GM12864 (cell line): ENCODE measurements around the gene CNGB1.

Source experiments
- DNase-seq: peaks from one replicate; pipeline ENCODE4 v3.0.0-alpha.2; 2011; ENCODE audit warnings: low read depth
- H3K4me3 ChIP-seq: 2 replicates; pipeline ENCODE4 v1.5.1; 2011; ENCODE audit warnings: mild to moderate bottlenecking, low read depth, low read length, control low read depth
- TF ChIP-seq, protein P1 (sequence below): IDR thresholded peaks from 2 replicates; pipeline ENCODE4 v1.5.1; 2011; ENCODE audit warnings: low read depth, mild to moderate bottlenecking, moderate library complexity, low read length, control low read depth, inconsistent platforms; ENCODE audit errors: missing control alignments

CNGB1 gene

DNA sequence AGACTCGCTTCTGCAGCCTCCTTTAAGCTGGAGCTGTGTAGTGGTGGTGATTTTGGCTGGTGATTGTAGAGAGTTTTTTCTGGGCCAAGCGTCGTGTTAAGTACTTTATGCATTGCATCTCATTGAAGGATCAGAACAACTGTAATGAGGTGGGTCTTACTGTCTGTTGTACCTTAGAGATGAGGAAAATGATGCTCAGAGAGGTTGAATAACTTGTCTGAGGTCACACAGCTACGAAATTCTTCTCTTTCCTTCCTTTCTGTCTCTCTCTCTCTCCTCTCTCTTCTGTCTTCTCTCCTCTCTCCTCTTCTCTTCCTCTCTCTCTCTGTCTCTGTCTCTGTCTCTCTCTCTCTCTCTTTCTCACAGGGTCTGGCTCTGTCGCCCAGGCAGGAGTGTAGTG, 82.8 kb downstream of the CNGB1 start:
- TF ChIP-seq, protein P1, sequence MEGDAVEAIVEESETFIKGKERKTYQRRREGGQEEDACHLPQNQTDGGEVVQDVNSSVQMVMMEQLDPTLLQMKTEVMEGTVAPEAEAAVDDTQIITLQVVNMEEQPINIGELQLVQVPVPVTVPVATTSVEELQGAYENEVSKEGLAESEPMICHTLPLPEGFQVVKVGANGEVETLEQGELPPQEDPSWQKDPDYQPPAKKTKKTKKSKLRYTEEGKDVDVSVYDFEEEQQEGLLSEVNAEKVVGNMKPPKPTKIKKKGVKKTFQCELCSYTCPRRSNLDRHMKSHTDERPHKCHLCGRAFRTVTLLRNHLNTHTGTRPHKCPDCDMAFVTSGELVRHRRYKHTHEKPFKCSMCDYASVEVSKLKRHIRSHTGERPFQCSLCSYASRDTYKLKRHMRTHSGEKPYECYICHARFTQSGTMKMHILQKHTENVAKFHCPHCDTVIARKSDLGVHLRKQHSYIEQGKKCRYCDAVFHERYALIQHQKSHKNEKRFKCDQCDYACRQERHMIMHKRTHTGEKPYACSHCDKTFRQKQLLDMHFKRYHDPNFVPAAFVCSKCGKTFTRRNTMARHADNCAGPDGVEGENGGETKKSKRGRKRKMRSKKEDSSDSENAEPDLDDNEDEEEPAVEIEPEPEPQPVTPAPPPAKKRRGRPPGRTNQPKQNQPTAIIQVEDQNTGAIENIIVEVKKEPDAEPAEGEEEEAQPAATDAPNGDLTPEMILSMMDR: no peak
- H3K4me3 ChIP-seq: no peak overlapping the region
- DNase-seq: no peak

DNA sequence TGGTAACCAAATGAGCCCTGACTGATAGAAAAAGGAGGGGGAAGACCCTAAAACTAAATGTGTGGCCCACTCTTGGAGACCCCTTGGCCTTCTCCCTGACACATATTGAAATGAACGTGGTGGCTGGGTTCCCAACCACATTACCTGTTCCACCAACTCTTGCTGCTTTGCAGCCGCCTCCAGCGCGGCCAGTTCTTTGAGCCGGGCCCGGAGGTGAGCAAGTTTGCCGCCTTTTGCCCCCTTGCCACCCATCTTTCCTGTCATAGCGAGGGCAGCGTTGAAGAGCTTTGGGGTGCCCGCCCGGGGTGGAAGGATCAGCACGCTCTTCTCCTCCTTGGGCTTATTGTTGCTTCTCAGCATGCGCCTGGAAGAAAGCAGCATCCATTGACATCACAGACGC, 83.2 kb downstream of the CNGB1 start:
- H3K4me3 ChIP-seq: no peak overlapping the region
- TF ChIP-seq, protein P1: no peak
- DNase-seq: no peak

DNA sequence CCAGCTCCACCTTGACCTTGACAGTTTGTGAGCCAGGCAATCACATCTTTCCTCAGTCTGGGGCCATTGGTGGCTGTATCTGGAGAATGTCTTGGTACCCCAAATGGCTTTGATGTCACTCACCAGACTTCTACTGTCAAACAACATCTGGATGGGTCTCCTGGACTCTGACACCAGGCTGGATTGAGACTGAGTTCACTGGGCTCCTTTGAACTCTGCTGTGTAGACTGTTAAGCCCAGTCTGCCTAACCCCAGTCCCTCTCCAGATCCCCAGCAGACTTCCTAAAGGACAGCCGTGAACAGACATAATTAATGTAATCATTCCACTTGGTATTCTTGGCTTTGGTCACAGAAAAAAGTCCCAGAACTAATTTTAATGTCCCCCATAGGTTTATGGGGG, 84.5 kb downstream of the CNGB1 start:
- H3K4me3 ChIP-seq: no peak overlapping the region

DNA sequence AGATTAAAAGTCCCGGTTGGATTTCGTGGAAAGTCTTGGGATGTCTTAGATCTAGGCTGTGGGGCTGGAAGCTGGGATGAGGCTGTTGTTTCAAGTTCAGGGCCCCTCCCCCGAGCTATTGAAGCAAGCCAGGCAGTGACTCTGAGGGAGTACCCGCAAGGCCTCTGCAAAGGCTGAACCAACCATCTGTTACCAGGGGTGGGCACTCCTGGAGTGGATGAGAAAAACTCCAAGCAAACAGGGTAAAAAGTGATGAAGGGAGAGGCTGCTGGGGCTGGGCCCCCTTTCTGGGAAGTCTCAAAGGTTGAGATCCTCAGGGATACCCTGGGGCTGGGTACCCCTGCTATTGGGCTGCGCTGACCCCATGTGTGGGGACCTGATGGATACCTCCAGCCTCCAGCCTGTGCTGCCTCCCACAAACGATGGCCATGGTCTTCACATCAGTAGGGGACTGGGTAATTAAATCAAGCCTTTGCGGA, 86.2 kb downstream of the CNGB1 start:
- DNase-seq: no peak
- TF ChIP-seq, protein P1: no peak
- H3K4me3 ChIP-seq: no peak overlapping the region

More for the DNA sequence above, 84.5 kb downstream of the CNGB1 start:
- TF ChIP-seq, protein P1: no peak
- DNase-seq: no peak

DNA sequence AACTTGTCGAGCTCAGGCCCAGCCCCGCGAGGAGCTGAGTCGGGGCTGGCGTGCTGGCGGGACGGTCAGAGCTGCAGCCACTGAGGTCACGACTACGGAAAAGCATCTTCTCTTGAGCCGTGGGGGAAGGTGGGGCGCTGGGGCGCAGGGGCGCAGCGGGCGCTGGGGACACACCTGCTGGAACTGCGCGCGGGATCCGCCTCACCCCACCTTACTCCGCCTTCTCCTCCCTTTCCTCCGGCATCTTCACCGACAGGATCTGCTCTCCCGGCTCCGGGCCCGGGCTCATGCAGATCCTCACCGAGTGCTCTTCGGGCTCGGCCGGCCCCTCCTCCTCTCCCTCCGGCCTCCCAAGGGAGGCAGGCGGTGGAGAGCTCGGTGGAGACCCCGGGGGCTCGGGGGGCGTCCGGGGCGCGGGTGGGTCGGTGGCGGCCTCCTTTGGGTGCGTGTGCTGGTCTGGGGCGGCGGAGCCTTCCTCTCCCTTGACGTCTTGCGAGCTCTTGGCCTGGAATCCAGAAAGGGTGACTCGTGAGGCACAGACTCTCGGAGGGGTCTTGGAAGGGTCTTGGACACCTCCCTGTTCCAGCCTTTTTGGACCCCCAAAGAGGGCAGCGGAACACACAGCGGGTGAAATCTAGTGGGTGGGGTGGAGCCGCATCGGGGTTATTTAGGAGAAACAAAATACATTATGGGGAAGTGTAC, 86.8 kb downstream of the CNGB1 start:
- TF ChIP-seq, protein P1: no peak
- no peak for DNase-seq
- H3K4me3 ChIP-seq: no peak overlapping the region

DNA sequence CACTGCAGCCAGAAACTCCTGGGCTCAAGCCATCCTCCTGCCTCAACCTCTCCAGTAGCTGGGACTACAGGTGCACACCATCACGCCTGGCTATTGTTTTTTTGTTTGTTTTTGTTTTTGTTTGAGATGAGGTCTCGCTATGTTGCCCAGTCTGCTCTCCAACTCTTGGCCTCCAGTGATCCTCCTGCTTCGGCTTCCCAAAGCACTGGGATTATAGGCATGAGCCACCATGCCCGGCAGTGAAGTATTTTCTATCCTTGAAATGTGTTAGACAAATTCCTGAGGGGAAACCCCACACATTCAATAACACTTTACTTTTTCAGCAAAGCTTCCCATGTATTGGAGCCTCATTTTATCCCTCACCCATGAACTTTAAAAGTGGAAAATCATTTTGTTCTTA, 87.4 kb downstream of the CNGB1 start:
- TF ChIP-seq, protein P1: no peak
- no peak for DNase-seq

DNA sequence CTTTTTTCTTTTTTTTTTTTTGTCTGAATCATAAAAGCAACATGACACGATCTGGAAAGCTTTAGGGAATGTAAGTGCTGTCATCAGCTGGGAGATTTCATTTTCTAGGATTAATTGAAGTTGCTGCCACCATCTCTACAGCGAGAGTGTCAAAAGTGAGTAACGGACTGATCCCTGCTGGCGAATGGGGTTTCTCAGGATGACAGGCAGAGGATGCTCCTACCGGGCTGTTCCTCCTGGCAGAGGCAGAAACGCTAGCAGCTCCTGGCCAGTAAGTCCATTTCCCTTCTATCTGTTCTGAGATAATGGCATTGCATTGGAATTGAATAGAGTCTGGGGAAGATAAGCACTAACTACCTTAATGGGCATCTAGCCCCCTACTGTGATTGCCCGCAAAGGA, 88.1 kb downstream of the CNGB1 start:
- no peak for DNase-seq
- H3K4me3 ChIP-seq: no peak overlapping the region
- TF ChIP-seq, protein P1: no peak

More for the DNA sequence above, 87.4 kb downstream of the CNGB1 start:
- no peak overlapping the region for H3K4me3 ChIP-seq
